HUES6 (cell line): ENCODE data around the gene NPTX1.
A peak's percentile ranks its signal among the peaks of the same experiment; 100 is the strongest.

Source experiments
- H3K27ac ChIP-seq: 2 replicates; pipeline ENCODE4 v1.7.0; 2013; ENCODE audit warnings: low read depth, mild to moderate bottlenecking, low read length, inconsistent platforms
- H3K27me3 ChIP-seq: 2 replicates; pipeline ENCODE4 v1.6.1; 2013; ENCODE audit warnings: low read length; ENCODE audit not compliant: control insufficient read depth, insufficient read depth
- H3K36me3 ChIP-seq: 2 replicates; pipeline ENCODE4 v1.6.1; 2013; ENCODE audit warnings: low read length; ENCODE audit not compliant: control insufficient read depth, insufficient read depth
- H3K4me1 ChIP-seq: 2 replicates; pipeline ENCODE4 v1.6.1; 2013; ENCODE audit warnings: low read length; ENCODE audit not compliant: control insufficient read depth, insufficient read depth
- H3K4me3 ChIP-seq: 2 replicates; pipeline ENCODE4 v1.5.1; 2013; ENCODE audit warnings: low read depth, low read length
- H3K9ac ChIP-seq: one replicate; pipeline ENCODE4 v1.6.1; 2013; ENCODE audit warnings: mild to moderate bottlenecking, low read length
- H3K9me3 ChIP-seq: 2 replicates; pipeline ENCODE4 v1.6.1; 2013; ENCODE audit warnings: low read depth, low read length; ENCODE audit not compliant: control insufficient read depth, insufficient read depth

Gene NPTX1

GRCh38 chr17:80449930-80450576 is 26.4 kb downstream of the NPTX1 start:
- Histone ChIP-seq H3K9ac (no peak overlapping the region), H3K36me3 (no peaks in the 10 kb centered on the region), H3K4me3 (no peak overlapping the region), H3K4me1 (peaks cover 7% of the 10 kb centered on the region; the same call in 1 of the 2 replicates), H3K9me3 (no peaks in the 10 kb centered on the region), H3K27me3 (peaks cover 28% of the 10 kb centered on the region; the same call in 1 of the 2 replicates), H3K27ac (no peak overlapping the region)

GRCh38 chr17:80449194-80449929 is 27.0 kb downstream of the NPTX1 start:
- Histone ChIP-seq H3K27me3 (peaks cover 33% of the 10 kb centered on the region; the same call in 1 of the 2 replicates), H3K9me3 (no peaks in the 10 kb centered on the region), H3K9ac (no peak overlapping the region), H3K36me3 (no peaks in the 10 kb centered on the region), H3K27ac (no peak overlapping the region), H3K4me3 (no peak overlapping the region), H3K4me1 (peaks cover 7% of the 10 kb centered on the region; the same call in 1 of the 2 replicates)

- Histone ChIP-seq H3K4me3 (no peak overlapping the region), H3K36me3 (no peaks in the 10 kb centered on the region), H3K9me3 (no peaks in the 10 kb centered on the region), H3K27ac (no peak overlapping the region), H3K9ac (no peak overlapping the region), H3K4me1 (peaks cover 5% of the 10 kb centered on the region; the same call in 1 of the 2 replicates), H3K27me3 (peaks cover 46% of the 10 kb centered on the region)
Observed at GRCh38 chr17:80447790-80448189, 28.6 kb downstream of the NPTX1 start.

- peaks cover 5% of the 10 kb centered on the region; the same call in 1 of the 2 replicates for H3K4me1 ChIP-seq
- H3K9me3 ChIP-seq: no peaks in the 10 kb centered on the region
- H3K27me3 ChIP-seq: peaks cover 56% of the 10 kb centered on the region
- H3K27ac ChIP-seq: no peak overlapping the region
- no peak overlapping the region for H3K4me3 ChIP-seq
- H3K36me3 ChIP-seq: no peaks in the 10 kb centered on the region
- H3K9ac ChIP-seq: no peak overlapping the region
Observed at GRCh38 chr17:80446645-80447405, 29.6 kb downstream of the NPTX1 start.

GRCh38 chr17:80445726-80446110 is 30.7 kb downstream of the NPTX1 start:
- H3K4me3 ChIP-seq: no peak overlapping the region
- H3K27ac ChIP-seq: no peak overlapping the region
- H3K27me3 ChIP-seq: peaks cover 63% of the 10 kb centered on the region
- no peaks in the 10 kb centered on the region for H3K36me3 ChIP-seq
- H3K4me1 ChIP-seq: peaks cover 5% of the 10 kb centered on the region; the same call in 1 of the 2 replicates
- H3K9me3 ChIP-seq: no peaks in the 10 kb centered on the region
- no peak overlapping the region for H3K9ac ChIP-seq

GRCh38 chr17:80445007-80445725 is 31.2 kb downstream of the NPTX1 start:
- Histone ChIP-seq H3K4me3 (no peak overlapping the region), H3K9ac (no peak overlapping the region), H3K4me1 (peaks cover 5% of the 10 kb centered on the region; the same call in 1 of the 2 replicates), H3K9me3 (no peaks in the 10 kb centered on the region), H3K27me3 (peaks cover 63% of the 10 kb centered on the region), H3K36me3 (no peaks in the 10 kb centered on the region), H3K27ac (no peak overlapping the region)

GRCh38 chr17:80444644-80444979 is 31.8 kb downstream of the NPTX1 start:
- H3K27me3 ChIP-seq: peaks cover 63% of the 10 kb centered on the region
- H3K27ac ChIP-seq: no peak overlapping the region
- no peaks in the 10 kb centered on the region for H3K9me3 ChIP-seq
- no peaks in the 10 kb centered on the region for H3K36me3 ChIP-seq
- no peak overlapping the region for H3K4me3 ChIP-seq
- no peak overlapping the region for H3K9ac ChIP-seq
- peaks cover 5% of the 10 kb centered on the region; the same call in 1 of the 2 replicates for H3K4me1 ChIP-seq

- no peak overlapping the region for H3K9ac ChIP-seq
- no peaks in the 10 kb centered on the region for H3K9me3 ChIP-seq
- no peak overlapping the region for H3K27ac ChIP-seq
- H3K36me3 ChIP-seq: no peaks in the 10 kb centered on the region
- peaks cover 60% of the 10 kb centered on the region for H3K27me3 ChIP-seq
- H3K4me3 ChIP-seq: peak overlapping the region; percentile 36
- peaks cover 5% of the 10 kb centered on the region; the same call in 1 of the 2 replicates for H3K4me1 ChIP-seq
Observed at GRCh38 chr17:80443916-80444643, 32.3 kb downstream of the NPTX1 start.

- Histone ChIP-seq H3K27ac (no peak overlapping the region), H3K36me3 (no peaks in the 10 kb centered on the region), H3K4me3 (no peak overlapping the region), H3K27me3 (peaks cover 55% of the 10 kb centered on the region), H3K9ac (no peak overlapping the region), H3K4me1 (peaks cover 5% of the 10 kb centered on the region; the same call in 1 of the 2 replicates), H3K9me3 (no peaks in the 10 kb centered on the region)
Observed at GRCh38 chr17:80443498-80443897, 32.9 kb downstream of the NPTX1 start.

- Histone ChIP-seq H3K4me3 (no peak overlapping the region), H3K4me1 (peaks cover 5% of the 10 kb centered on the region; the same call in 1 of the 2 replicates), H3K27ac (no peak overlapping the region), H3K27me3 (peaks cover 51% of the 10 kb centered on the region), H3K9ac (no peak overlapping the region), H3K9me3 (no peaks in the 10 kb centered on the region), H3K36me3 (no peaks in the 10 kb centered on the region)
Observed at GRCh38 chr17:80442764-80443163, 33.6 kb downstream of the NPTX1 start.
